GM18520 (cell line): ENCODE data around the gene NUB1.

Experiments used
- ATAC-seq: cut with Tn5 transposase; IDR thresholded peaks from one replicate; pipeline ENCODE4 v1.9.1; 2021; ENCODE audit not compliant: unreplicated experiment

Gene NUB1

DNA sequence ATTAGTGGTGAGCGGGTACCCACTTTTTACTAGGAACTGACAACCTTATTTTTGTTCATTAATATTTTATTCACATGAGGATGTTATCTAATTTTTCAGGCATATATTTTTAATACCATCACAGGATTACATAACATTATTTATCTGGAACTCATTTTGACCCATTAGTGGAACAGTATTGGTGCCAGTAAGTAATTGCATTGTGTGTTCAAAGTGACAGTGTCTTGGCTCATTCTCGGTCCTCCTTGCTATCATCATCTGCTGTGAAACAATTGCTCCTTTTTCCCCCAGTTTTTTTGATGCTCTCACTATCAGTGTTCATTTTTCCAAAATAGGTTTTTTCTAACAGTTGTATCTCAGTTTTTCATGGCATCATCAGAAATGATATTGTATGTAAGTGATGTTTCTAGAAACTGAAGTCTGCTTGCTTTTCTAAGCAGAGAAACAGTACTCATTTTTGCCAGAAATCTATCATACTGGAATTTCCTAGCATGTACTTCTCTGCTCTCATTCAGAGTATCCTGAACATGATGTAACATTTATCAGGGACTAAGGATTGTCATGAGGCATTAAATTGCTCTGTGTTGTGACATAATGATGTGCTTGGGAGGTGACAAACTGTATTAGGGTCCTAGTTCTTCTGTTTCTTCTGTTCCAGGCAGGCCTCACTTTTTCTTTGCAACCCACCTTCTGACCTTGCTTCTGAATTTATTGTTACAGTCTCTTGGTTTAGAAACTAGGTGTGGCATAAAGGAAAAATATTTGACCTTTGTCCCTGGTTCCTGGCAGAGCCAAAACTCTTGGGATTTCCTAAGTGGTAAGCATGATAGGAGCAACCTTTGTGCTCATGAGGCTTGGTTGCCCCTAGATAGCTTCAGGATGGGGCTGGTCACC is 4.2 kb downstream of the NUB1 start:
- ATAC-seq = no peak

DNA sequence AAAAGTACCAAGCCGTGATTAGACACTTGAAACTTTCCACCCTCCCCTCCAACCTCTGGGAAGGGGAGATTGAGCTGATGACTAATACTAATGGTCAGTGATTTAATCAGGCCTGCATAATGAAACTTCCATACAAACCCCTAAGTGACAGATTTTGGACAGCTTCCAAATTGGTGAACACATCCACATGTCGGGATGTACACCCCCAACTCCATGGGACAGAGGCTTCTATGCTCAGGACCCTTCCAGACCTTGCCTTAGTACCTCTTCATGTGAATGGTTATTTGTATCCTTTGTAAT is 4.8 kb downstream of the NUB1 start:
- no peak for ATAC-seq

DNA sequence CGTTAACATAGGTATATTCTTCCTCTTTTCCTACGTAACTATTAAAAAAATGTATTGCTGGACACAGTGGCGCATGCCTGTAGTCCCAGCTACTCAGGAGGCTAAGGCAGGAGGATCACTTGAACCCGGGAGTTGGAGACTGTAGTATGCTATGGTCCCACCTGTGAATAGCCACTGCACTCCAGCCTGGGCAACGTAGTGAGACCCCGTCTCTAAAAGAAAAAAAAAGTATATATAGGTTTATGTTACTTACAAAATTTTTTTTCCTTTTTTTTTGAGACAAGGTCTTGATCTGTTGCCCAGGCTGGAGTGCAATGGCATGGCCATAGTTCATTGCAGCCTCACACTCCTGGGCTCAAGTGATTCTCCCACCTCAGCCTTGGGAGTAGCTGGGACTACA is 5.6 kb downstream of the NUB1 start:
- ATAC-seq = no peak

DNA sequence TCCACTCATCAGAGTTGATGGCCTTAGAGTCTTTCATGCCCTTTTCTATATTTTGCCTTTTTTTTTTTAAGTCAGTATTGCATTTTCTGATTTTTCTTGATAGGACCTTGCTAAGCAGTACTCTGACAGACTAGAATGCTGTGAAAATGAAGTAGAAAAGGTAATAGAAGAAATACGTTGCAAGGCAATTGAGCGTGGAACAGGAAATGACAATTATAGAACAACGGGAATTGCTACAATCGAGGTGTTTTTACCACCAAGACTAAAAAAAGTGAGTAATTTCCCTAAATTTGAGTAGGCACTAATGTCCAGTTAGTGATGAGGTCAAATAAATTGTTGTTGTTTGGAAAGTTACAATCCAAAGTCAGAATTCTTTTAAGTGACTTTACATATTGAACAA is 7.4 kb downstream of the NUB1 start:
- ATAC-seq = no peak

DNA sequence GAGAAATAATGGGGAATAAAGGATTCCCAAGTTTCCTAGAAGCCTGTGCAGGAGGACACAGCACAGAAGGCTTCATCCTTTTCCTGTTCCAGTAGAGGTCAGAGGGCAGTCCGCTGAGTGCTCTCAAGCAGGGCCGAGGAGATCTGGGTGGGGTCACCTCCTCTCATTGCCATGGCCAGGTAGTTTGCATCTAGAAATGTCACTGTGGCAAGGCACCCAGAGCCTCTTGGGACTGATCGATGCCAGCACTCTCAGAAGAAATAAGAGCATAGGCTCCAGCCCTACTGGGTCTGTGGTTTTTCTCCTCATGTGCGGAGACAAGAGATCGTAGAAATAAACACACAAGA is 7.9 kb downstream of the NUB1 start:
- ATAC-seq = peak; percentile 30

DNA sequence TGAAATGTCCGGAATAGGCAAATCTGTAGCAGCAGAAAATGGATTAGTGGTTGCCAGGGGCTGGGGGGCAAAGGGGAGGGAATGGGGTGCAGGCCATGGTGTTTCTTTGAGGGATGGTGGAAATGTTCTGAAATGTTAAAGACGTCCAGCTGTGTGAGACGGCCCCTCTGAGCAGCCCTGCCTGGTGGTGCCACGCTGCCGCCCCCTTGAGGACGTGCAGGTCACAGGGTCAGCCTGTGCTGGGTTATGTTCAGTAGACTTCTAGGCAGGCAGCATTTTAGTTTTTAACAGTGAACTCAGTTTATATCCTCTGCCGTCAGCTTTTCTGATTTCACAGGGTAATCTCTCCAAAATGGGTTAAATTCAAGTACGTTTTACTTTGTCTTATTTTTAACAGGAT is 9.4 kb downstream of the NUB1 start:
- no peak for ATAC-seq

DNA sequence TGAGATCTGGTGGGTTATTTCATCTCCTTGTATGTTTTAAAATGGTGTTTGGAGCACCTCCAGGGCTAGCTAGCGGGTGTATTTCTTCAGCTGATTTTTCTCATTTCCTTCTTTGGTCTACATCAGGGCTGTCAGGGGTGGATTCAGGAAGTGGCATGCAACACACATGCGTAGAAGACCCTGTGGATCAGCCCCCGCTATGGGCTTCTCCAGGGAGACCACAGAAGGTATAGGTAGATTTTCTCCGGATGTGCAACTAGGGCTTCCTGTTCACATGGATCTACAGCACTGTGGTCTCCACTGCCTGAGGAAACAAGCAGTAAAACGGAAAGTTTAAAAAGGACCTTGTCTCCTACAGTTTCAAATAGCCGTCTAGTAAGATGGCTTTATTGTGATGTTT is 10.4 kb downstream of the NUB1 start:
- no peak for ATAC-seq

DNA sequence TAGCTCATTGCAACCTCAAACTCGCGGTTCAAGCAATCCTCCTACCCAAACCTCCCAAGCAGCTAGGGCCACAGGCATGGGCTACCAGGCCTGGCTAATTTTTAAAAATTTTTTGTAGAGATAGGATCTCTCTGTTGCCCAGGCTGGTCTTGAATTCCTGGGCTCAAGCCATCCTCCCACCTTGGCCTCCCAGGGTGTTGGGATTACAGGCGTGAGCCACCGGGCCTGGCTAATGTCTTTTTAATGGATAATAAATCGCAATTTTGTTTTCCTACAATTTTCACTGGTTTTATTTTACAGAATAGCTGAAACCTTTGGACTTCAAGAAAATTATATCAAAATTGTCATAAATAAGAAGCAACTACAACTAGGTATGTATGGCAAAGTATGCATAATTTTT is 10.9 kb downstream of the NUB1 start:
- no peak for ATAC-seq

DNA sequence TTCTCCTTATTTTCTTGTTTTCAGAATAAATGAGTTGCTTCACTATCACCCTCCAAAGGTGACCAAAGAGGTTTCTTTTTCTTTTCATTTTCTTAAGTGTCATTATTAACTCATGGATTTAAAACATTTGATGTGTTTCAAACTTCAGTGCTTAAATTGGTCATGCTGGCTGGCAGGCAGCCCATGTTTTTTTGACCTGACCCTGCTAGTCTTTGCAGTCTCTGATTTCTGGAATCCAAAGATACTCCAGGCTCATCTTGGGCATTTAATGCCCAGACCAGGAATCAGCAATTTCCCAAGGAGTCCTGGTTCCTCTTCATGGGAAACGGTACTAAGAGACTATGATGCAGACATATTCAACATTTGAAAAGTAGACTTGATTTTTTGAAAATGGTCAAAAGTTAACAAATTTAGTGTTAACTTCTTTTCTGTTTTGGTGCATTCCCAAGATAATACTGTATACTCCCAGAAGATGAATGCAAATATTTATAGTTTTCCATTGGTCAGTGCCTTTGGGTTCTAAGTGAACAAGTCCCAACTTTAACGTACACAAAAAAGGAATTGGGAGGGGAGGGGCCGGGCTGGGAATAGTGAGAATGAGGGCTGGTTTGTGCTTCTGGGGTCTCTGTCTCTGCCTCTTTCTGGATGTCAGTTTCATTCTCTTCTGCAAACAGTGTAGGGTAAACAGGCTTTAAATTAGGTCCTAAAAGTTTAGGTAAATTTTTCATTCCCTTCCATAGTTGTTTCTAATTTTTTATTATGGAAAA is 19.8 kb downstream of the NUB1 start:
- ATAC-seq = no peak

DNA sequence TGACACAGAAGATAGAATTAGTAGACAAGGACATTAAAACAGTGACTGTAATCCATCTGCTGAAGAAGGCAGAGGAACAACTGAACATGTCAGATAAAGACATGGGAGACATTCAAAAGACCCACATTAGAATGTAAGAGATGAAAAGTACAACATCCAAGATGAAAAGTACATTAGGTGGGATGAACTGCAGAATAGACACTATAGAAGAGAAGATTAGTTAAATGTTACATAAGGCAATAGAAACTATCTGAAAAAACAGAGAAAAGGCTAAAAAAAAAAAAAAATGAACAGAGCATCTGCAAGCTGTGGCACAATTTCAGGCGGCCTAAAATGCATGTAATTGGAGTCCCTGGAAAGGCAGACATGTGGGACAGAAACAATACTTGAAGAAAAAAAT is 21.6 kb downstream of the NUB1 start:
- no peak for ATAC-seq

DNA sequence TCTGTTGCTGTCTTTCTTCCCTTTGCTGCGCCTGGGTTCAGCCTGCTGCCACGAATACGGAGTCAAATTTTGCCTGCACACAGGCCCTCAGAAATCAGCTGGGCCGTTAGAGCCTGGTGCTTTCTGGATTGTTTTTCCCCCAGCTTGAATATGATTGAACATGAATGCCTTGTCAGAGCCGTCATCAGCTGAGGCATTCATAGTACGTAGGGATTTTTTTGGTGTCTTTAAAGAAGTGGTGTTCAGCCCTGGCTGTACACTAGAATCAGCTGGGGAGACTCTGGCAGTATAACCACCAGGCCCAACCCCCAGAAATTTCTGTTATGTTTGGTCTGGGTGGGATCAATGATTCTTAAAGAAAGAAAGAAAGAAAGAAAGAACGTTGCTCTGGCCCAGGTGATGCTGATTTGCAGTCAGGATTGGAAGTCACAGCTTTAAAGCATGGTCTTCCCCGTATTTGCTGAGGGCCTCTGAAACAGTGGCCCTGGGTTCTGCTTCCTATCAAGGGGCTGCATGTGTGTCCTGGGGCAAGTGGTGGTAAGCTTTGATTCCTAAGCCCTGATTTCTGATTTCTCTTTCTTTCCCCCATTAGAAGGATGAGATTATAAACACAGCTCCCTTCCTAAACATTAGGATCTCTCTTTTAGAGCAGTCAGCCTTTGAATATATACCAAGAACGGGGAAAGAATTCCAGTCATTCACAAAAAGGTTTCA is 24.7 kb downstream of the NUB1 start:
- no peak for ATAC-seq

DNA sequence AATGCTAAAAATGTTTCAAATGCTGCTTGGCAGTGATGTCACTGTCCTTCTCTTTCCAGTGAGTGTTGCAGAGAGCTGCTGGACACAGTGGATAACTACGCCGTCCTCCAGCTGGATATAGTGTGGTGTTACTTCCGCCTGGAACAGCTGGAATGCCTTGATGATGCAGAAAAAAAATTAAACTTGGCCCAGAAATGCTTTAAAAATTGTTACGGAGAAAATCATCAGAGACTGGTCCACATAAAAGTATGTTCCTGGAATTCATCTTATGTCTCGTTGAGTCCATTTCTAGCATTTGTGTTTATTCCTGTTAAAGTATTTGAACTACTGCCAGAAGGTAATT is 25.2 kb downstream of the NUB1 start:
- ATAC-seq = no peak

DNA sequence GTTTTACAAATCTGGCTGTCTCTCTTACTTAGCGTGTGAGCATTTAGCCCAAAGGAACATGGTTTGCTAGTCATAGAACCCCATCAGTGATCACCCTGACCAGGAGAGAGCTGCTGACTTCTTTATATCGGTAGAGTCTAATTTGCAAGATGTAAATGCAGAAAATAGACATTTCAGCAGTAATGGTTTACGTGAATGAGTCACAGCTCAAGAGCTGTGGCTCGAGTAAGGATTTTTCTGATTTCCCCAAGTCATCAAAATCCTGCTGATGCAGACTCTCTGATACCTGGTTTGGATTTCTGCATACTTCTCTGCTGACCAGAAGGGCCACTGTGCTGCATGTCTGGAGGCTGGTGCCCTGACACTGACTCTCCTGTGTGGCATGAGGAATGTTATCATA is 25.7 kb downstream of the NUB1 start:
- ATAC-seq = no peak

DNA sequence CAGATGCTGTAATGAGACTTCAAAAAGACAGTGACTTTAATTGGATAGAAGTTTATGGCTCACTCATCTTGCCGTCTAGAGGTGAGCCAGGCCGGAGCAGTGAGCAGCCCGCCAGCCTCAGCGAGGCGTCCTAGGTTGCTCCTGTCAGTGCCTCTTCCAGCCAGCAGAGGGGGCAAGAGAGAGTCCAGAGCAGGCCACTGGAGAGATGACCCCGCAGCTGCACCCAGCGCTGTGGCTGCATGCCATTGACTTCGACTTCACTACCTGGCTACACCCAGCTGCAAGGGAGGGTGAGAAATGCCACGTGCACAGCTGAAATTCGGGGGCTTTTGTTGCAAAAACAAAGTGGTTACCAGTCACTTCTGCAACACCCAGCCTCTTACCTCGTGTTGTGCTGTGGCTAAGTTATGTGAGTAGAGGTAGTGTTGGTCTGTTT is 26.5 kb downstream of the NUB1 start:
- peak; percentile 80 for ATAC-seq

DNA sequence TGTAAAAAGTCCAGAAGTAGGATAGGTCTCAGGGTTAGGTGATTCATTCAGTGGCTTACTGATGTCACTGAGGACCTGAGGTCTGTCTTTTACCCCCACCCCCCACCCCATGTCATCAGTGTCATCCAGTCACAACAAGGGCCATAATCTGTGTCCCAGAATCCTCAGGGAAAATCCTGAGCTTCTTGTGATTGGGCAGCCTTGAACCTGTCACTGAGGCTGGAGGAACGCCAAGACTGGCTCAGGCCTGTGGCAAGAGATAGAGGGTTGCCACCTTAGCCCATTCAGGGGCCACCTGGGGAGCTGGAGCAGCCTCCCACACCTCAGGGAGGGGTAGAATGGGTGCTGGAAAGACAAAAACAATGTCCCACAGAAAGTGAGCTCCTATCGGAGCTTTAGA is 29.7 kb downstream of the NUB1 start:
- no peak for ATAC-seq

DNA sequence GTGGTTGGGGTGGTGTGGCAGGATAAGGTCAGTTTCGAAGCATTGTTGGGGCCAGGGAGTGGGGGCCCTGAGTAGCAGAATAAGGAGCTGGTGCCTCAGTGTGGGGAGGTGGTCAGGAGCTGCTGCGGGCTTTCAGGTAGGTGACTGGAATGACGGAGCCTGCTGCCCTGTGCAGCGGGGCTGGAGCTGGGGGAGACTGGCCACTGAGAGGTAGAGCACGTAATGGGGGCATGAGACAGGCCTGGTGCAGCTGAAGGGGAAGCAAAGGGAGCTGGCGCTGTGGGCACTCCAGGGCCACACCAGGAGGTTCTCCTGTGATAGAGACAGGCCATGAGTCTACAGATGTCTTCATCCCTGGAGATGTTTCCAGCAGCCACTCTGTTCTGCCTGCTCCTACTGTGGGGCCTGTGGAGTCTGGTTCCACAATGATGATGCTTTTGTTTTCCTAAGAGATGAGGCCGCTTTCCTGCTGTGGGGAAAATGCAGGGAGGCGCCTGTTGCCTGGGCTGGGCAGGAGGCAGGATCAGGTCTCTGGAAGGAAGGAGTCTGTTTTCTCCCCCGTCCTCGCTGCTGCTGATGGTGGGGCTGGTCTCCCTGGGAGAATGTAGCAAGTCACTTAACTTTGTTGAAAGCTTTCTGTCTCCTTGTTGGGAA is 31.1 kb downstream of the NUB1 start:
- ATAC-seq = no peak

DNA sequence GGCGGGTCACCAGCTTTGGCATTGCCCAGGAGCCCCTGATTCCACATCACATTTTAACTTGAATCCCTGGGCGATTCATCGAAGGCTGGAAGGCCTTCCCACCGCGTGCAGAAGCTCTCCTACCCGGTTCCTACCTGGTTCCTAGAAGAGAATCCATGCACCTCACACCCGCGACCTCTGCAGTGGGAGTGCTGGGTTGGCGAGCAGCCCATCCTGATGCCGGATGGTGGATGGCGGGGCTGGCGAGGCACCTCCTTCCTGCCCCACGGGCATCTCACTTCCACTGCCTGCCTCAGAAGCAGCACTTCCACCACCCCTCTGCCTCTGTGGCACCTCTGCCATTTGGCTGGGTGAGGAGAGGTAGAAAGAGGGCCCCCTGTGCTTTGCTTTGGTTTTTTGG is 32.0 kb downstream of the NUB1 start:
- no peak for ATAC-seq

DNA sequence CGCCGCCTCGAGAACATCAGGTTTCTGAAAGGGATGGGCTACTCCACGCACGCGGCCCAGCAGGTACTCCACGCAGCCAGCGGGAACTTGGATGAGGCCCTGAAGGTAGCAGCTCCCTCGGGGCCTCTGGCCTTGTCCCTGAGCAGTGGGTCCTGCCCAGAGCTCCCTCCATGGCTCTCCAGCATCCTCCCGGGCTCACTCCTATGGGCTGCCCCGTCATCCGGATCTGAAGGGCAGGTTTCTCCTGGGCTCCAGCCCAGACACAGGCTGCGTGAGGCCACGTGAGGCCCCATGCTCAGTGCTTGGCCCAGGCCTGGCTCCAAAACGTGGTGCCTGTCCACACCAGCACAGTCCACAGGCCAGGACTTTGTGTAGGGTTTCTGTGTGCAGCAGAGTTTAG is 32.5 kb downstream of the NUB1 start:
- ATAC-seq = no peak

DNA sequence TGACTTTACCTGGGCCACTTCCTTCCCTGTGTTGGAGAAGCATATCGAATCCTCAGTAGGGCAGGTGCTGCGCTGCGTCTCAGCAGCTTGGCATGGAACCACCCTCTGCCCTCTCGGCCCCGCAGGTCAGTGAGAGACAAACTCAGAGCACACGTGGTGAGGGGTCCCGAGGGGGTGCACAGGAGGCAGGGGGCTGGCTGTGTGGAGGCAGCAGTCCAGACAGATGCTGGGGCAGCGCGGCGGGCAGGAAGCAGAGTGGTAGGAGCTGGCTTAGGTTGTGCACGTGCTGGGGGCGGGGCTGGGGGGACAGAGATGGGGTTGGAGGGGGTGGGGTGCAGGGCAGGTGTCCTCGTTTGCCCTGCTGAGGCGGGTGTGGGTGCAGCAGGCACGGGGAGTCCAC is 33.1 kb downstream of the NUB1 start:
- ATAC-seq = no peak

DNA sequence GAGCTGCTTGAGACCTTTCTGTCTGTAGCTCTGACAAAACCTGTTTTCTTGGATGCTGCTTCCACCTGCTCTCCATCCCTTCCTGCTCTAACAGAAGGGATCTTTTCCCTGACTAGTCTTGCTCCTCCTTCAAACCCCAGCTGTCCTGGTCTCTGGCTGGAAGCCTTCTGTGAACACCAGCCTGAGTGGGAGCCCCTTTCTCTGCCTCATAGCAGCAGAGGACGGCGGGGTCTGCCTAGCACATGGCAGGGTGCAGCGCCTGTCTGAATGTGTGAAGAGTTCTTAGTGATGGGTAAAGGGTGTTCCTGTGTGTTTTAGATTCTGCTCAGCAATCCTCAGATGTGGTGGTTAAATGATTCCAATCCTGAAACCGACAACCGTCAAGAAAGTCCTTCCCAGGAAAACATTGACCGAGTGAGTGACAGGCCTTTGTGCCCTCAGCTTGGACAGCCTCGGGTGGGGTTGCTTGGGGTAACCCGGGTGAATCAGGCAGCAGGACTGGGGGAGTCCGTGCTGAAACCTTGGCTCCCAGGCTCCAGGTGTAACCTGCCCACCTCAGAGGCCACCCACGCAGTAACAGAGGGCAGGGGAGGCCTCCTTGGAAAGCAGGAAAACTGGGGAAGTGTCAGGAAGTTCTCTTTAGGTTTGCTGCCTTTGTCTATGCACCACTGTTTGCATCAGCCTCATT is 34.1 kb downstream of the NUB1 start:
- no peak for ATAC-seq
